SJCRH30 (cell line): ENCODE results near the gene PHLPP1. TPM values are rescaled to one million over a fixed set of nuclear protein-coding genes. Genes with fewer than 3 reads are reported as not detected.

Experiments used
- DNase-seq, 2 experiments: peaks; one replicate each; pipeline ENCODE4 v3.0.0-alpha.2; 2015 to 2020
- H3K27ac ChIP-seq: fragments of 250-450 bp; sonication (Bioruptor Pico); 2 replicates; pipeline ENCODE4 v1.5.1; 2020; ENCODE audit warnings: mild to moderate bottlenecking, moderate library complexity
- H3K27me3 ChIP-seq: fragments of 250-450 bp; sonication (Bioruptor Pico); 2 replicates; pipeline ENCODE4 v1.5.1; 2020; ENCODE audit warnings: mild to moderate bottlenecking, moderate library complexity
- H3K36me3 ChIP-seq: fragments of 250-450 bp; sonication (Bioruptor Pico); 2 replicates; pipeline ENCODE4 v1.5.1; 2020; ENCODE audit warnings: mild to moderate bottlenecking, moderate library complexity
- H3K4me1 ChIP-seq: fragments of 250-450 bp; sonication (Bioruptor Pico); 2 replicates; pipeline ENCODE4 v1.5.1; 2020; ENCODE audit warnings: mild to moderate bottlenecking, moderate library complexity
- H3K4me3 ChIP-seq: fragments of 250-450 bp; sonication (Bioruptor Pico); 2 replicates; pipeline ENCODE4 v1.5.1; 2020; ENCODE audit warnings: mild to moderate bottlenecking, moderate library complexity
- H3K9me3 ChIP-seq: fragments of 250-450 bp; sonication (Bioruptor Pico); replicated peaks from 2 replicates; pipeline ENCODE4 v1.5.1; 2020; ENCODE audit warnings: mild to moderate bottlenecking, moderate library complexity
- total RNA-seq: library from RNA; depleted of rRNA; stranded (reverse); fragments of >200 nt; shearing (Covaris generic); gene quantifications from 2 replicates; pipeline ENCODE4 v1.2.3, GENCODE V29; 2014

PHLPP1 gene
- total RNA-seq, 1 experiment from 2014 or later = 10.9 TPM

- Histone ChIP-seq H3K9me3 (no peaks in the 10 kb centered on the region), H3K36me3 (no peaks in the 10 kb centered on the region), H3K4me3 (no peak overlapping the region), H3K4me1 (peaks cover under 1% of the 10 kb centered on the region), H3K27ac (no peak overlapping the region), H3K27me3 (no peaks in the 10 kb centered on the region)
- DNase-seq = no peak
Observed at GRCh38 chr18:62974388-62974787, 259.0 kb downstream of the PHLPP1 start.

GRCh38 chr18:62974928-62975675 lies 259.8 kb downstream of the PHLPP1 start:
- H3K4me3 ChIP-seq = no peak overlapping the region
- no peak for DNase-seq
- H3K36me3 ChIP-seq = no peaks in the 10 kb centered on the region
- no peaks in the 10 kb centered on the region for H3K27me3 ChIP-seq
- H3K27ac ChIP-seq = no peak overlapping the region
- no peaks in the 10 kb centered on the region for H3K9me3 ChIP-seq
- peaks cover 4% of the 10 kb centered on the region for H3K4me1 ChIP-seq

- H3K9me3 ChIP-seq = no peaks in the 10 kb centered on the region
- H3K4me3 ChIP-seq = no peak overlapping the region
- H3K27me3 ChIP-seq = no peaks in the 10 kb centered on the region
- no peak for DNase-seq
- H3K36me3 ChIP-seq = no peaks in the 10 kb centered on the region
- peaks cover 4% of the 10 kb centered on the region for H3K4me1 ChIP-seq
- H3K27ac ChIP-seq = no peak overlapping the region
Observed at GRCh38 chr18:62975785-62976184, 260.4 kb downstream of the PHLPP1 start.

DNA sequence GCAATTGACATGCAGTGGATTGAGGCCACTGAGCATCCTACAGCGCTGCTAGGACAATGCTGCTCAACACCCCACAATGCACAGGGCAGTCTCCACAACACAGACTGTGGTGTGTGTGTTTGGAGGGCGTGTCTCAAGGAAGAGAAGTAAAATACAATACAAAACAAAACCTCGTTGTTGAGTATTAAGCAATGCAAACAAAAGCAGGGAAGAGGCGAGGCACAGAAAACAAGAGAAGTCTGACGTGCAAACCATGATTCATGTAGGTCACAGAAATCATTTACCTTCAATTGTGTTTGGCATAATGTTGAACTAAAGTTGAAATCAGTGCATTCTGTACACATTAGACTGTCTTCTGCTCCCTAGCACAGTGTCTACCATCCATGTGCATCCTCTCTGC lies 260.9 kb downstream of the PHLPP1 start:
- Histone ChIP-seq H3K9me3 (no peaks in the 10 kb centered on the region), H3K27me3 (no peaks in the 10 kb centered on the region)

DNA sequence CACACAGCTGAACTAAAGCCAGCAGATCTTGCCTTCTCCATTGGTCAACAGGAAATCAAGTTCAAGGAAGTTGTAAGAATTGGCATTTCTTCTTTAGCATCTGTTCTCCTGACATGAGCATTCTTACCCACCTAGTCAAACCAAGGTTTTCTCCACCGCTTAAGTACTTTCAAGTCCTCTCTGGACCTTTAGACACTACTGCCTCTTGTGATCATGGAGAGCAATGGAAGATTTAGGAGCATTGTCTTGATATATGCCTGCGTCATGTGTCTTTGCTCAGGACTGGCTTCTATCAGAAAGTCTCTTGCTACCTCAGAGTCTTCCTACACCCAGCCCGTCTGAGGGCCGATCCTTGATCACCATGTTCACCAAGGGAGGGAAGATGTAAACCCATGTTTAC lies 262.2 kb downstream of the PHLPP1 start:
- no peak overlapping the region for H3K4me3 ChIP-seq
- H3K27ac ChIP-seq = no peak overlapping the region
- DNase-seq = no peak
- H3K9me3 ChIP-seq = no peaks in the 10 kb centered on the region
- peaks cover 4% of the 10 kb centered on the region for H3K4me1 ChIP-seq
- H3K27me3 ChIP-seq = no peaks in the 10 kb centered on the region
- no peaks in the 10 kb centered on the region for H3K36me3 ChIP-seq

More for the DNA sequence above, 260.9 kb downstream of the PHLPP1 start:
- Histone ChIP-seq H3K36me3 (no peaks in the 10 kb centered on the region), H3K27ac (no peak overlapping the region), H3K4me1 (peaks cover 4% of the 10 kb centered on the region), H3K4me3 (no peak overlapping the region)
- DNase-seq = no peak

DNA sequence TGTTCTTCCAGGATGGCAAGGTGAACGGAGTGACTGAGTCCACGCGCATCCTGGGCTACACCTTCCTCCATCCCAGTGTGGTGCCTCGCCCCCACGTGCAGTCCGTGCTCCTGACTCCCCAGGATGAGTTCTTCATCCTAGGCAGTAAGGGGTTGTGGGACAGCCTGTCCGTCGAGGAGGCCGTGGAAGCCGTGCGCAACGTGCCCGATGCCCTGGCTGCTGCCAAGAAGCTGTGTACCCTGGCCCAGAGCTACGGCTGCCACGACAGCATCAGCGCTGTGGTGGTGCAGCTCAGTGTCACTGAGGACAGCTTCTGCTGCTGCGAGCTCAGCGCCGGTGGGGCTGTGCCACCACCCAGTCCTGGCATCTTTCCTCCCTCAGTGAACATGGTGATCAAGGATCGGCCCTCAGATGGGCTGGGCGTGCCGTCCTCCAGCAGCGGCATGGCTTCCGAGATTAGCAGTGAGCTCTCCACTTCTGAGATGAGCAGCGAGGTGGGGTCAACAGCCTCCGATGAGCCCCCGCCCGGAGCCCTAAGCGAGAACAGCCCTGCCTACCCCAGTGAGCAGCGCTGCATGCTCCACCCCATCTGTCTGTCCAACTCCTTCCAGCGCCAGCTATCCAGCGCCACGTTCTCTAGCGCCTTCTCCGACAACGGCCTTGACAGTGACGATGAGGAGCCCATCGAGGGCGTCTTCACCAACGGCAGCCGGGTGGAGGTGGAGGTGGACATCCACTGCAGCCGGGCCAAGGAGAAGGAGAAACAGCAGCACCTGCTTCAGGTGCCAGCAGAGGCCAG lies 263.1 kb downstream of the PHLPP1 start:
- H3K36me3 ChIP-seq = no peaks in the 10 kb centered on the region
- H3K4me1 ChIP-seq = peaks cover 4% of the 10 kb centered on the region
- H3K9me3 ChIP-seq = no peaks in the 10 kb centered on the region
- no peak overlapping the region for H3K27ac ChIP-seq
- H3K4me3 ChIP-seq = no peak overlapping the region
- no peaks in the 10 kb centered on the region for H3K27me3 ChIP-seq
- DNase-seq = no peak

DNA sequence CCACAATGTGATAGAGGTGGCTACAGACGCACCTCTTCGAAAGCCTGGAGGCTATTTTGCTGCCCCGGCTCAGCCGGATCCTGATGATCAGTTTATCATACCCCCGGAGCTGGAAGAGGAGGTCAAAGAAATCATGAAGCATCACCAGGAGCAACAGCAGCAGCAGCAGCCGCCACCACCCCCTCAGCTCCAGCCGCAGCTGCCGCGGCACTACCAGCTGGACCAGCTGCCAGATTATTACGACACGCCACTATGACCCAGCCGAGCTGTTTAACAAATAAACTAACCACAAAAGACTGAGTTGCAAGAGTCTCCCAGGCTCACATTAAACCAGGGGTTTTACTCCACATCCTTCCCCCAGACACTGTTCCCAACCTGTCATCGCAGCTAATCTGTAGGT lies 263.8 kb downstream of the PHLPP1 start:
- DNase-seq = peak; percentile 78 to 83
- no peak overlapping the region for H3K27ac ChIP-seq

DNA sequence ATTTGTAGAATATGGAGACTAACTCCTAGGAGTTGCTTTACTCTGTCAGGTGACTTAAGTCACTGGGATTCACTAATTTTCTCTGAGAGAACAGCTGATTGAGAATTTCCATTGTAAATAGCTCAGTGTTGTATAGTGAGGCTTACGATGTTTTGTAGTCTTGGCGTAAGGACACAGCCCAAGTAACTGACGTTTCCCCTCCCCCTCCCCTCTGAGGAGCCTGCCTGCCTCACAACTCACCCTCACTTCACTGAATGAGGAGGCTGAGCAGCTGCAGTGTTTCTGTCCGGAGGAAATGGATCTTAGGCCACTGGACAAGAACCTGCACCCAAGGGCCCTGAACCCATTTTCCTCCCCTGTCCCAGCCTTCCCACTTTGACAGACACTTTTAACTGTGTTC lies 264.6 kb downstream of the PHLPP1 start:
- DNase-seq = no peak
- H3K9me3 ChIP-seq = no peaks in the 10 kb centered on the region
- no peaks in the 10 kb centered on the region for H3K27me3 ChIP-seq
- peaks cover 4% of the 10 kb centered on the region for H3K4me1 ChIP-seq
- no peak overlapping the region for H3K4me3 ChIP-seq
- no peak overlapping the region for H3K27ac ChIP-seq
- H3K36me3 ChIP-seq = no peaks in the 10 kb centered on the region

More for the DNA sequence above, 263.8 kb downstream of the PHLPP1 start:
- H3K9me3 ChIP-seq = no peaks in the 10 kb centered on the region
- no peaks in the 10 kb centered on the region for H3K27me3 ChIP-seq
- peaks cover 4% of the 10 kb centered on the region for H3K4me1 ChIP-seq
- no peak overlapping the region for H3K4me3 ChIP-seq
- no peaks in the 10 kb centered on the region for H3K36me3 ChIP-seq

GRCh38 chr18:62981566-62981965 lies 266.2 kb downstream of the PHLPP1 start:
- H3K27me3 ChIP-seq = no peaks in the 10 kb centered on the region
- H3K36me3 ChIP-seq = no peaks in the 10 kb centered on the region
- no peak overlapping the region for H3K27ac ChIP-seq
- no peak for DNase-seq
- H3K4me3 ChIP-seq = no peak overlapping the region
- no peaks in the 10 kb centered on the region for H3K9me3 ChIP-seq
- H3K4me1 ChIP-seq = peaks cover 4% of the 10 kb centered on the region

- Histone ChIP-seq H3K27ac (no peak overlapping the region), H3K36me3 (no peaks in the 10 kb centered on the region), H3K4me1 (peaks cover 4% of the 10 kb centered on the region), H3K4me3 (no peak overlapping the region), H3K9me3 (no peaks in the 10 kb centered on the region), H3K27me3 (no peaks in the 10 kb centered on the region)
- DNase-seq = peak; percentile 26 to 67
Observed at GRCh38 chr18:62982600-62983251, 267.4 kb downstream of the PHLPP1 start.

DNA sequence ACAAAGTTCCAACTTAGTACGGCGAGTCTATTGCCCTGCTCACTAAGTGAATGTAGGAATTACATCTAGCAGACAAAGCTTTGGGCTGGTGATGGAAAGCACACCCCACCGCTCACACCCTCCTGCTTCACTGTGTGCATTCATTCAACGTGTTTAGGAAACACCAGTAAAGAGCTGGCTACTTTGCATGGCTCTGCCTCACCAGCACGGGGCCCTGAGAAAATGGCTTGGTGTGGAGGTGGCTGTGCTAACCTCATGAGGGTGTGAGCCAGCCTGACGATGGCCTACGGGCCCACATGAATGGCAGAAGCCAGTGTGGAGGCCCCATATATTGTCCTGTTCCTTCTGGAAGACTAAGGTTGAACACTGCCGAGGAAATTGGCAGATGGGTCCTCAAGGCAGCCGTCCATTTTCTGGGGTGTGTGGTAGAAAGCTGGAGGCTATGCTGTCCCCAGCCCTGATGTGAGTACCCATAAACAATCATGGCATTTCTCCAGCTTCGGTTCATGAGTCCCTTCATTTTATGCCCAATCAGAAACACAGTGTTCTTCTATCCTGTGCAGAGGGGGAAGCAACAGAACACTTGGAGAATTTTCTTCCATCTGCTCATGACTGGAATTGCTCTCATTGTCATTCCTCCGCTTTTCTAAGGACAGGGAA lies 269.4 kb downstream of the PHLPP1 start:
- Histone ChIP-seq H3K4me3 (no peak overlapping the region), H3K36me3 (no peaks in the 10 kb centered on the region), H3K27ac (no peak overlapping the region), H3K9me3 (no peaks in the 10 kb centered on the region), H3K4me1 (peaks cover under 1% of the 10 kb centered on the region), H3K27me3 (no peaks in the 10 kb centered on the region)
- DNase-seq = no peak

DNA sequence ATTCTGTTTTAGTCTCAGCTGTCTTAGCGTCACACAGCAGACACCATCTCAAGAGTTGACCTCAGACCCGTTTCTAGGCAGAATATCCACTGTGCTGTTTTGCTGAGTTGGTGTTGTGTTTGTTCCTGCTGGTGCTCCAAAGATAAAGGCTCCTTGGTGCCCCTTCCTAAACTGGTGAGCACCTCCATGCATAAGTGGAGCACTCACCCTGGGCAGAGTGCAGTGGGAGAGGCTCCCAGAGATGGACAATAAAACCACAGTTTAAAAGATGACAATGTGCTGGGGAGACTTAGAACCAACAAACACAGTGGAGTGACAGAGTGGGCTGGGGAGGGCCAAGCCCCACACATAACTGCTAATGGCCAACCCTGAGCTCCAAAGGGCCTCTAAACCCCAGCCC lies 271.1 kb downstream of the PHLPP1 start:
- H3K36me3 ChIP-seq = no peaks in the 10 kb centered on the region
- DNase-seq = no peak
- H3K27me3 ChIP-seq = no peaks in the 10 kb centered on the region
- no peak overlapping the region for H3K4me3 ChIP-seq
- H3K4me1 ChIP-seq = no peaks in the 10 kb centered on the region
- no peaks in the 10 kb centered on the region for H3K9me3 ChIP-seq
- H3K27ac ChIP-seq = no peak overlapping the region

DNA sequence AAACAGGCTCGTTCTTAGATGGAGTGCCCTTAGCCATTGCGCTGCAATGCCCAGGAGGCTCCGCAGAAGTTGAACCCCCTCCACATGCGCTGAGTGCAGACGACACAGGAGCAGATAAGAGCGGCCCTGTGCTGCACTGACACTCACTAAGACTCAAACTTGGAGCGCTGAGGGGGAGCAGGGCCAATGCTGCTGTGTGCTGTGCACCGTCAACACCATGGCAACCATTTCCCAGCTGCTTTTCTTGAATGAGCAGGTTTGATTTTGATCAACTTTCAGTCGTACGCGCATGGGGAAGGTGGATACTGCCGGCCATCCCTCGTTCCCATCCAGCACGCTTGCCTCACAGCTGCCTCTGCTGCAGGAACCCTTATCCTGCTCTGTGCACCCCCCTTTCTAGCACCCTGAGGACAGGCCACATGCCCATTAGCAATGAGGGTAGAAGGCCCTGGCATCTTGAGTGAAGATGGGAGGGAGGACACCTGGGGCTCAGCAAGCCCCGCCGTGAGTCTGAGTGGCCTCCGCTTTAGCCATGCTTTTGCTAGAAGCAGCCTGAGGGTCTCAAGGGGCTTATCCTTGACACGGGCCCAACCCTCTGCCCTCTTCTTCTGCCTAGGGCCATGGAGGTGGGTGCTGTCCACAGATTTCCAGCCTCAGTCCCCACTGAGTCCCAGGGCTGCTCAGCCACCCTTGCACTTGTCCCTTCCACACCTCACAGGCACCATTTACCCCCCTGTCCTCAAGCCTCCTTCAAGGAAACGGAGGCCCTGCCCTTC lies 271.9 kb downstream of the PHLPP1 start:
- H3K4me1 ChIP-seq = no peaks in the 10 kb centered on the region
- H3K27me3 ChIP-seq = no peaks in the 10 kb centered on the region
- H3K27ac ChIP-seq = no peak overlapping the region
- H3K9me3 ChIP-seq = no peaks in the 10 kb centered on the region
- H3K36me3 ChIP-seq = no peaks in the 10 kb centered on the region
- H3K4me3 ChIP-seq = no peak overlapping the region
- DNase-seq = no peak

GRCh38 chr18:62987859-62988258 lies 272.5 kb downstream of the PHLPP1 start:
- no peak overlapping the region for H3K4me3 ChIP-seq
- H3K27ac ChIP-seq = no peak overlapping the region
- no peaks in the 10 kb centered on the region for H3K36me3 ChIP-seq
- no peak for DNase-seq
- no peaks in the 10 kb centered on the region for H3K9me3 ChIP-seq
- H3K4me1 ChIP-seq = no peaks in the 10 kb centered on the region
- H3K27me3 ChIP-seq = no peaks in the 10 kb centered on the region
